KMS-11 (cell line): Measurements from ENCODE around the gene CMC1.

Source experiments
- H2AFZ ChIP-seq: fragments of 200-600 bp; sonication (generic); 2 replicates; pipeline ENCODE4 v1.6.1; 2016; ENCODE audit warnings: antibody characterized with exemption, mixed run types, low read depth
- H3K27ac ChIP-seq: fragments of 200-600 bp; sonication (generic); 2 replicates; pipeline ENCODE4 v1.6.1; 2016; ENCODE audit warnings: mild to moderate bottlenecking, mixed run types
- H3K27me3 ChIP-seq: fragments of 200-600 bp; sonication (generic); 2 replicates; pipeline ENCODE4 v1.6.1; 2017; ENCODE audit warnings: mild to moderate bottlenecking, low read depth, mixed run types, moderate library complexity; ENCODE audit not compliant: insufficient read depth
- H3K36me3 ChIP-seq: fragments of 200-600 bp; sonication (generic); 2 replicates; pipeline ENCODE4 v1.6.1; 2017; ENCODE audit warnings: mild to moderate bottlenecking, mixed run types; ENCODE audit not compliant: insufficient read depth
- H3K4me1 ChIP-seq: fragments of 200-600 bp; sonication (generic); 2 replicates; pipeline ENCODE4 v1.6.1; 2016; ENCODE audit warnings: mild to moderate bottlenecking, low read depth, mixed run types; ENCODE audit not compliant: poor library complexity, severe bottlenecking
- H3K4me2 ChIP-seq: fragments of 200-600 bp; sonication (generic); 2 replicates; pipeline ENCODE4 v1.7.0; 2016; ENCODE audit warnings: mild to moderate bottlenecking, mixed run types
- H3K4me3 ChIP-seq: fragments of 200-600 bp; sonication (generic); IDR thresholded peaks from 2 replicates; pipeline ENCODE4 v1.6.1; 2017; ENCODE audit warnings: low read depth, low read length, mixed read lengths; ENCODE audit not compliant: insufficient read depth
- H3K79me2 ChIP-seq: fragments of 200-600 bp; sonication (generic); 2 replicates; pipeline ENCODE4 v1.6.1; 2016; ENCODE audit warnings: low read depth, mixed run types; ENCODE audit not compliant: insufficient read depth
- H3K9ac ChIP-seq: fragments of 200-600 bp; sonication (generic); 2 replicates; pipeline ENCODE4 v1.6.1; 2016; ENCODE audit warnings: mild to moderate bottlenecking, mixed run types
- H4K20me1 ChIP-seq: fragments of 200-600 bp; sonication (generic); 2 replicates; pipeline ENCODE4 v1.6.1; 2016; ENCODE audit warnings: mild to moderate bottlenecking, mixed run types; ENCODE audit not compliant: insufficient read depth
- CTCF ChIP-seq: fragments of 200-600 bp; sonication (generic); conservative IDR thresholded peaks from 2 replicates; pipeline ENCODE4 v1.6.1; 2017; ENCODE audit warnings: low read depth, mild to moderate bottlenecking, antibody characterized with exemption, low read length, moderate library complexity, mixed read lengths

CMC1 gene

GRCh38 chr3:28247286-28247685 is 5.9 kb downstream of the CMC1 start:
- H3K79me2 ChIP-seq: peaks cover 9% of the 10 kb centered on the region; the same call in 1 of the 2 replicates
- H3K9ac ChIP-seq: no peak overlapping the region
- no peak for TF ChIP-seq CTCF

GRCh38 chr3:28250999-28251398 is 9.6 kb downstream of the CMC1 start:
- no peak overlapping the region for H3K27ac ChIP-seq
- no peak overlapping the region for H3K4me2 ChIP-seq
- H3K9ac ChIP-seq: no peak overlapping the region
- H2AFZ ChIP-seq: no peak overlapping the region
- no peaks in the 10 kb centered on the region for H3K27me3 ChIP-seq
- no peaks in the 10 kb centered on the region for H3K4me1 ChIP-seq
- no peaks in the 10 kb centered on the region; the same call in 1 of the 2 replicates for H3K79me2 ChIP-seq
- no peak overlapping the region for H3K4me3 ChIP-seq
- H3K36me3 ChIP-seq: no peaks in the 10 kb centered on the region
- no peak for TF ChIP-seq CTCF
- no peaks in the 10 kb centered on the region for H4K20me1 ChIP-seq

More at GRCh38 chr3:28247286-28247685, 5.9 kb downstream of the CMC1 start:
- Histone ChIP-seq H3K4me2 (no peak overlapping the region), H3K27me3 (no peaks in the 10 kb centered on the region), H3K27ac (no peak overlapping the region), H3K36me3 (no peaks in the 10 kb centered on the region), H2AFZ (no peak overlapping the region), H3K4me3 (no peak overlapping the region), H3K4me1 (peaks cover 4% of the 10 kb centered on the region), H4K20me1 (no peaks in the 10 kb centered on the region)

DNA sequence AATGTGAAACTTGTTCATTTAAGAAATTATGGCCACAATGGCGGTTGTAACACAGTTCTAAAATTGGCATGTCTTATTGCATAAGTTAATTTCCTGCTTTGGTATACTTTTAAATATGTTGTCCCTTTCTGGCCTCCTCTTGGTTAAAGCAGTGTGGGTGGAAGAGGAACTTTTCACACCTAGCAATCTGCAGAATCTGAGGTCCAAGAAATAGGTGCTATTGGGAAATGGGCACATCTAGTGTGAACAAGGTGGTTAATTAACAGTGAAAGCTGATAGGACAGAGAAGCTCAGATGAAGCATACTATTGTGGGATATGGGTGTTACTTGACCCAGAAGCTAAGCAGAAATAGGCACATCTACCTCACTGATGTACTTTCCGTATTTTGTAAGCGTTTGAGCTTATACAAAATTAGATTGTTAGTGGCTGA is 10.6 kb downstream of the CMC1 start:
- H2AFZ ChIP-seq: no peak overlapping the region
- no peaks in the 10 kb centered on the region for H3K4me1 ChIP-seq
- H3K4me2 ChIP-seq: no peak overlapping the region
- no peak for TF ChIP-seq CTCF
- H3K27me3 ChIP-seq: no peaks in the 10 kb centered on the region
- no peaks in the 10 kb centered on the region for H4K20me1 ChIP-seq
- no peaks in the 10 kb centered on the region for H3K36me3 ChIP-seq
- no peak overlapping the region for H3K4me3 ChIP-seq
- H3K9ac ChIP-seq: no peak overlapping the region
- H3K79me2 ChIP-seq: no peaks in the 10 kb centered on the region; the same call in 1 of the 2 replicates
- no peak overlapping the region for H3K27ac ChIP-seq

DNA sequence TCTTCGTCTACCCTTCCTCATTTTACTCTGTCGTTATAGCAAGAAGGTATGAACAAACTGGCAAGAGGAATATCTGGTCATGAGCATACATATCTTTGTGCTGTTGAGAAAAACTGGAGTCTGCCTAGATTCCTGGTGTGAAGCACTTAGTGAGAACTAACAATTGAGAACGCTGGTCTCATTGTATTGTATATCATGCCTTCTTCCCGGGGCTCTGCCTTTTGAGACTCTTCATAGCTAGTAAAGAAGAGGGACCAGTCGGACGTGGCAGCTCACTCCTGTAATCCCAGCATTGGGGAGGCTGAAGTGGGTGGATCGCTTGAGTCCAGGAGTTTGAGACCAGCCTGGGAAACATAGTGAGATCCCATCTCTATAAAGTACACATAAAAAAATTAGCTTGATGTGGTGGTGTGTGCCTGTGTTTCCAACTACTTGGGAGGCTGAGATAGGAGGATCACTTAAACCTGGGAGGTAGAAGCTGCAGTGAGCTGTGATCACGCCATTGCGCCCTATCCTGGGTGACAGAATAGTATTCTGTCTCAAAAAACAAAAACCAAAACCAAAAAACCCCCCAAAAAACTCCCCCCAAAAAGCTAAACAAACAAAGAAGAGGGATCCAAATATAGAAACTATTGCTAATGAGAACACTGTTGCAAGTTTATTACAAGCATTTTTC is 11.8 kb downstream of the CMC1 start:
- no peaks in the 10 kb centered on the region for H3K4me1 ChIP-seq
- H3K27ac ChIP-seq: no peak overlapping the region
- no peaks in the 10 kb centered on the region for H3K27me3 ChIP-seq
- no peak overlapping the region for H3K4me3 ChIP-seq
- H3K36me3 ChIP-seq: no peaks in the 10 kb centered on the region
- H3K4me2 ChIP-seq: no peak overlapping the region
- no peak overlapping the region for H3K9ac ChIP-seq
- no peak for TF ChIP-seq CTCF
- H3K79me2 ChIP-seq: no peaks in the 10 kb centered on the region; the same call in 1 of the 2 replicates
- no peaks in the 10 kb centered on the region for H4K20me1 ChIP-seq
- no peak overlapping the region for H2AFZ ChIP-seq
